Fibroblast of skin of left biceps (primary cell): Measurements from ENCODE around the gene SMAD9.

Experiments
- DNase-seq, 2 experiments: peaks; one replicate each; pipeline ENCODE4 v3.0.0-alpha.2; 2013; ENCODE audit warnings: low read depth in 2 of 2

The SMAD9 gene

DNA sequence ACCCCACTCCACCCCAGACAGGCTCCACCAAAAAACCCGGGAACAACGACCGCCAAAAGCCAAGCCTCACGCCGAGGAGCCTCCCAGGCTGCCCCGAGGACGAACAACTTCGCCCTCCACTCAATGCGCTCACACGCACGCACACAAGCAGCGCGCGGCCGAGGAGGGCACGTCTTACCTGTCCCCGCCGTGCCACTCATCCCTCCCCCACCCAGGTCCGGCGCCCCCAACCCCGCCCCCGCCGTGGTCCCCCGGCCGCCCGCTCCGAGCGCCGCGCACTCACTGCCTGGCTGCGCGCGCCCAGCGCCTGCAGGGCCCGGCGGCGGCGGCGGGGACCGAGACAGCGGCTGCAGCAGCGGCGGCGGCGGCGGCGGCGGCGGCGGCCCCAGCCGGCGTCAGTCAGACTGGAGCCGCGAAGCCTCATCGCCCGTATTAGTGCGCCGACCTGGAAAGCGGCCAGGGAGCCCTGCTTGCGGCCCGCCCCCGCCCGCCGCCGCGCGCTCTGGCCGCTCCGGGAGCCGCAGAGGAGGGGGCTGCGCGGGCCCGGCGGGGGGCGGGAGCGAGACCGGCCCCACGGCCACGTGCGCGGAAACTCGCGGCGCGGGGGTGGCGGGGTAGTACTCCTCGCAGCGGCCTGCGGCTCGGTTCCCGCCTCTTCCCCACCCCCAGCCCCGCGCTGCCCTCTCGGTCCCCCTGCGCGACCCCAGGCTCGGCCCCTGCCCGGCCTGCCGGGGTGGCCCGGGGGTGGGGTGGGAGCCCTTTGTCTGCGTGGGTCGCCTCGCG lies at the start of gene SMAD9:
Gene SMAD9, minus strand, starts transcription at position 406 of the 783 bp plus-strand sequence. CDS start 40,549 bp downstream, outside the sequence.
- peak; percentile 35 for DNase-seq

- DNase-seq: no peak
These were observed 46.4 kb upstream of the SMAD9 start for GRCh38 chr13:36966404-36966803.

GRCh38 chr13:36965767-36966166 lies 45.7 kb upstream of the SMAD9 start:
- peak; percentile 12 to 20 for DNase-seq

GRCh38 chr13:36959456-36960116 lies 39.5 kb upstream of the SMAD9 start:
- no peak for DNase-seq

- no peak for DNase-seq
These were observed 34.5 kb upstream of the SMAD9 start for GRCh38 chr13:36954542-36954941.

GRCh38 chr13:36950920-36951319 lies 30.9 kb upstream of the SMAD9 start:
- DNase-seq: no peak

DNA sequence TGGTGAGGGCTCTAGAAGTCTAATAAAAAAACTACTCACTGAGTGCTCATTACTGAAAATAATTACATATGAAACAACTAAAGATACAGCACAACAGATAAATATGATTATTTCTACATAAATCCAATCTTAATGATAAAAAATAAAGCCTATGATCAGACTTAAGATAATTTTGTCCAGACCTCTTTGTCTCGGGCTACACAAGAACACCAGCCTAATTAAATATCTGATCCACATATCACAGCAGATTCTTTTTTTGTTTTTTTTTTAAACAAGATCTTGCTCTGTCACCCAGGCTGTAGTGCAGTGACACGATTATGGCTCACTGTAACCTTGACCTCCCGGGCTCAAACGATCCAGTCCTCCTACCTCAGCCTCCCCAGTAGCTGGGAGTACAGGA lies 30.3 kb upstream of the SMAD9 start:
- no peak for DNase-seq

DNA sequence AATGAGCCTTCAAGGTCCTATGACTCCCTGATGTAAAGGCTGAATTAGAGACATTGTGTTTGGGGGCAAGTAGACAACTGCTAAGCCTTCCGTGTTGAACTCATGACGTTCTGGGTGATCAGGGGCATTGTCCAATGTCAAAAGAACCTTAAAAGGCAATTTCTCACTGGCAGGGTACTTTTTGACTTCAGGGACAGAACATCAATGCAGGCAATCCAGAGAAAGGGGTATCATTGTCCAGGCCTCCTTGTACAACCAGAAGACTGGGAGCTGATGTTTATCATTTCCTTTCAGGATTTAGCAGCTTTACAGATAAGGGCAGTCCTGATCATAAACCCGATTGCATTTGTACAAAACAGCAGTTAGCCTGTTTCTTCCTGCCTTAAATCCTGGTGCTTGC lies 25.0 kb upstream of the SMAD9 start:
- DNase-seq: no peak

- no peak for DNase-seq
These were observed 5.6 kb upstream of the SMAD9 start for GRCh38 chr13:36925603-36926002.

GRCh38 chr13:36924001-36924400 lies 4.0 kb upstream of the SMAD9 start:
- DNase-seq: no peak

- DNase-seq: no peak
These were observed 1.7 kb upstream of the SMAD9 start for GRCh38 chr13:36921631-36922301.

DNA sequence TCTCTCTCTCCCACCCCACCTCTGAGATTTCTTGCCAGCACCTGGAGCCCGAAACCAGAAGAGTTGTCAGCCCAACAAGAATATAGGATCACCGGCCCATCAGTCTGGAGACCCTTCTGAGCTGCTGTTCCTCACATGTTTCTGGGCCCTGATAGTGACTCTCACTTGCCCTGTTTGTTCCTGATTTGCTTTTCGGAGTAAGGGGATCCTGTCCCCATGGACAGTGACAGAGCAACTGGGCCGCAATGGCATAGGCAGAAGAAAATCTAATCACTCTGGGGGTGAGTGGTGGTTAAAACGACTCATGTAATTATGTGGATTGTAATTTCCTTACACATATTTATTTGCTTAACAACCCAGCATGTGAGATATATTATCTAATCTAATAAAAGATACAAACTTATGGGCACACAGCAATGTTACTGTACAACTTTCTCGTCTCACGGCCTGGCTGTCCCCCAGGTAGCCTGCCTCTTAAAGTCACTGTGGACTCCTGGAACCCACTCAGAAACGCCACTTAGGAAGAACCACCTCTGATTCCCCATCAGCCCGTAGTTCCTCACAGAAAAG lies 663 bp upstream of the SMAD9 start:
- no peak for DNase-seq

GRCh38 chr13:36919171-36919832 lies 736 bp downstream of the SMAD9 start:
- DNase-seq: no peak

DNA sequence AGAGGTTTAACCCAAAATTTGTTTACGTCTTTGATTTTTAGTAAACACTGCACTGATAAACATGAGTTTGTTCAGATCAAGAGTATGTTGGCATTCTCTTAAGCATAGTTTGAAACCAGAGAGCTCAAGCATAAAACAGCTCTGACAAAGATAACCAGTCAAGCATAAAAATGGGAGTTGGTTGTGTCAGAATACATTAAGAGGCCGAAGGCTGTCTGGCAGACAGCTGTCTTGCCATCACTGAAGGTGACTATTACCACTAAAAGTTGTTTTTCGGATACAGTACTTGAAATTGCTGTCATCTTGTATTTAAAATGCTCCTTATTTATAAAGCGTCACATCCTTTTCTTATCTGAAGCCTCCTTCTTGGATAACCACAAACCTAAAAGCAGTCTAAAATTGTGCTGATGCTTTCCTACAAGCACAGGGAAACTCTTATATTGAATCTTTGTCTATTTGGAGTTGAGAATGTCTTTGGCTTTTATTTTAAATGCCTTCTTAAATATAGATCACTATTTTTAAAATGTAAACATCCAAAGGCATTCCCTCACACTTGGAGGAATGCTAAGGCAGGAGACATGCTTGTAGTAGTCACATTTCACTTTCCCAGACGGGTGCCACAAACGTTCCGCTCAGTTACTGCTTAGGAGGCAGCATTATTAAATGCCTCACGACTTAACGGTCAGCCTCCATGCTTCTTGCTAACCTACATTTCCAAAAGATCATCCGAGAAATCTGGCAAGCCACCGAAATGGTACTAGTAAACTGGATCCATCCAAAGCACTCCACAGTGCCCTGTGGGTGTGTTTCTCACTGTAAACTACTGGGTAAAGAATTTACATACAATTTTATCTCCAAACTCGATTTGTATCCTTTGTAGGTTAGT lies 1.5 kb downstream of the SMAD9 start:
- DNase-seq: no peak

DNA sequence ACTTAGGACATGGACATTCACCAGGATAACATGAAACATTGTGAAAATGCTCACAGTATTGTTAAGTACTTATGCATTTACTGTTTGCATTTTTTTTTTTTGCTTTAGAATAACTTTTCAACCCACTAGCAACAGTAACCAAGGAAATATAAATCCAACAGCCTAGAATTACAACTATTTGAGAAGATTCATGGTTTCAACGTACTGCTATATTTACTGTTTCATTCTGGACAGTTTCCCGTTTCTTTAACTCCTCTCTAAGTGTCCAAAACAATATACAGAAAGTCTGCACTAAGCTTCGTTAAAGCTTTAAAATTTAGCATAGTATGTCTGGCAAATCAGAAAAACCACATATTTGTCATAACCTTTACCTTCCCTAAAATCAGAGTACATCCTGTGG lies 2.7 kb downstream of the SMAD9 start:
- DNase-seq: no peak

DNA sequence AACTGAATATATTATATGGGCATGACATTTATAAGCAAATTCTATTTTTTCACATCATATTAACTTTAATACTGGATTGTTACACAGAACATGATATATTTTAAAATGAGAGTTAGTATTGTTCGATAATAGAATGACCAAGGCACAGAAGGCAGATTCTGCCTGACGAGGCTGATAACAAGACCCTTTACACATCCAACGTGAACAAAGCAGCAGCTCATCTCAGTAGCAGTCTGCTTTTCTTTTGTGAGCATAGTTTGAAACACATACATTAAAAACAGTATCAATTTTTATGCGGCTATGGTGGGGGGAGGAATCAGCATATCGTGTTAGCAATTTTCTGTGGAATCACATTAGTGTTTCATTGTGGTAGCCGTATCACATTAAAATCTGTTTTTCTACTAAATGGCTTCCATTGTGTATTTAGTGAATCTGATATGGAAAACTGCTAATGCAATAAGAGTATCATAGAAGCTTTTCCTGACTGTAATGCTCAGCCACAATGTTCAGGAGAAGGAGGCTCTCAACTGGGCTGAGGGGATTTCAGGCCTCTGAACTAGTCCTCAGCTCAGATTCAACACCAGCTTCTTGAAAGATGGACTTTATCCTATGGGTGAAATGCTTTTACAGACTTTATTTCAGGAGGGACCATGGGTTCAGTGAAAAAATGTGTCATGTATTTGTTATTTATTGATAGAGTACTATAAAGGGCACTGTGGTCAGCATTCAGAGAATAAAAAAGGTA lies 4.0 kb downstream of the SMAD9 start:
- DNase-seq: no peak

DNA sequence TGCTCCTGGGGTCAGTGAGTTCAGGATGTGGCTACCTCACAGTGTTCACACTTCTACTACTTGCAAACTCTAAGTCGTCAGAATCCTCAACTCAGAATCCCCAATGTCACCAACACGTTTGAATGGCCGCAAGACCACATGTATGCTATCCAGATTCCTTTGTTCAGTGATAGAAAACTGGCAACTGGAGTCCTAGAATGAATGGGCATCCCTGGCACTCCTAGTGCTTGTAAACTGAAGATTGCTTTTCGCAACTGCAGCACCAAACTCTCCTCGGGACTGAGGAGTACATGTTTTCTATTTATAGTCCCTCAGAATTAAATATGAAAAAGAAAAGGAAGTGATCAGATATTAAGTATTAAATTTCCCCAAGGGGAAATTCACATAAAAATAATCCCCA lies 4.9 kb downstream of the SMAD9 start:
- no peak for DNase-seq

DNA sequence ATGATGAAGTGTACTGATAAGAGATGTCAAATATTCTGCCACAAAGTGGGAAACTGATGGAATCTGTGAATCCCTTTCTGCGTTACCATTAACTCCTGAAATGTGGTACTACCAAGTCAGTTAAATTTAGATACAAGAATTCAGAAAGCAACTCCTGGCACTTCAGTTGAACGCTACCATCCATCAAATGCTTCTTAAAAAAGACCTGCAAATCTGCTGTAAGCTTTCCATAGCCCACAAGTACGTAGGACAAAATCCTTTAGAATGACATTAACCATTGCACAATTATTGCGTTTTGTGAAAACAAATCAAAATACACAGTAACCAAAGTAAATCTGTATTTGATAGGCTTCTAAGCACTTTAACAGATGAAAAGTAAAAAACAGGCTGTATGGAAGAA lies 5.4 kb downstream of the SMAD9 start:
- DNase-seq: no peak

GRCh38 chr13:36913463-36913862 lies 6.6 kb downstream of the SMAD9 start:
- no peak for DNase-seq

GRCh38 chr13:36912973-36913372 lies 7.1 kb downstream of the SMAD9 start:
- DNase-seq: no peak
